ENCODE results near the gene CFAP61.

CFAP61 gene

DNA sequence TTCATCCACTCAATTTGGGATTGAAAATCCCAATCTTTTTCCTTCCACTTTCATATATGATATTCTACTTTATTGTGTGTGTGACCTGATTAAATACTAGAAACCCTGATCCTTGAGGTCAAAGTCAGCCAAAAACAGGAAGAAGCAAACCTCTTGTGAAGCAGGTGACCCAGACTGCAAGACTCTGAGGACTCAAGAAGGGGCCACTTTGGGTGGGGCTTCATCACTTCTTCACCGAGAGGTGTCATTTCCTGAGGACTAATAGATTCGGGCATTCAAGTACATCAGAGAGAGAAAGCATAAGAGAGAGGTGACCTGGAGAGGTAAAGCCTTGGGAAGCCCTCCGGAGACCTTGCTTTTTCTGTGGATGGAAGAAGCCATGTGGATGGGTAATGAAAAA is 129.0 kb downstream of the CFAP61 start:
- no peak for DNase-seq

DNA sequence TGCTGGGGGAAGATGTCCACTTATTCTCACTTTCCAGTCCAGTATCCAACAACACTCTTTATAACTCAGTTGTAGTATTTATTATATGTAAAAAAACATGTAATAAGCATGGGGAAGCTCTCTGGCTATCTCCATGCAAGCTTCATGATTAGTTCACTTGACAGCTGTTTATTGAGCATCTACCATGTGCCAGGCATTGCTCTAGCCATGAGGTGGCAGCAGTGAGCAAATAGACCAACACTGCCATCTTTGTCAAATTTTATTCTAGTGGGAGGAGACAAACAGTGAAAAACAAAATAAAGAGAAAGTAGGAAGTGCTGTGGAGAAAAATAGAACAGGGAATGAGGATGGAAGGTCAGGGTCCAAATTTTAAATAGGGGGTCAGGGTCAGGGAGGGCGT is 131.8 kb downstream of the CFAP61 start:
- no peak for DNase-seq

DNA sequence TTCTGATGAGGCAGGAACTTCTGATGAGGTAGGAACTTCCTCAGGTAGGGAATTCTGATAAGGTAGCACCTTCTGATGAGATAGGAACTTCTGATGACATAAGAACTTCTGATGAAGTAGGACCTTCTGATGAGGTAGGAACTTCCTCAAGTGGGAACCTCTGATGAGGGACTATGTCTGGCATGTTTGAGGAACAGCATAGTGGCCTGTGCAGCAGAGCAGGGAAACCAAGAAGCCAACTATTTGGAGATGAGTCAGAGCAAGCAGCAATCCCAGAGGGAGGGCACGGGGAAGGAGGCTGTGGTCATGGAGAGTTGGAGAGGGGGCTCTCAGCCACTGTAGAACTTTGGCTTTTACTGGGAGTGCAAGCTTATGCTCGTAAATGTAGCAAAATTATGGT is 132.4 kb downstream of the CFAP61 start:
- no peak for DNase-seq

GRCh38 chr20:20188647-20189046 is 136.3 kb downstream of the CFAP61 start:
- DNase-seq, result no peak

DNA sequence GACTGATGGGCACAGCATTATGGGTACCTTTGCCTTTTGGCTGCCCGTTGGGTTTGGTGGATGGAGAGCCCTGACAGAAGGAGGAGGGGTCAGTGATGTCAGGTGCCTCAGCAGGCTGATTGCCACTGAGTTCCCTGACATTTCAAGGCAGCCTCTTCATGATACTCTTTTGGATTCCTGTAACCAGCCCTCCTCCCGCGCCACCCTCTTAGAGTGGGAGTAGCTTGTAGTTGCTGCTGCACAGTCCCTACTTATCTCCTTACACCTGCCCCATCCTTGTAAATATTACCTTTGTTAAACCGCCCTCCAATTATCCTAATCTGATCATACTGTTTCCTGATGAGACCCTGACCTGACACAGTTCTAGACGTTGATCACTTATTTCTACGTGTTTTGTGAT is 140.0 kb downstream of the CFAP61 start:
- no peak for DNase-seq

GRCh38 chr20:20195021-20195705 is 142.8 kb downstream of the CFAP61 start:
- DNase-seq, result no peak

DNA sequence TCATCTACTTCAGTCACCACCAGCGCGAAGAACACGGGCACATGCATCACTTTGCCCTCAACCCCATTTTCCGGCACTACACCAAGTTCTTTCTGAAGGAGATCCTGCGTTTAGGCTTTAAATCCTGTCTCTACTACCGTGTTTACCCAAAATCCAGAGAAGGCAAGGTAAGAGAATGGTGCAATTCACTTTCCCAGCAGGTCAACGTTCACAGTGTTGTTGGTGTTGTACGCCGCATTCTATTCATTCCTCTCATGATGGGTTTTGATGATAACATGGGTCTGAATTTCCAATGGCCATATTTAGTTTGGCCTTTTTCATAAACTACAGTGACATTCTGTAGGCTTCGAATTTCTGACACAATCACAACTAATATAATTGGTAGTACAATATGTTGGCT is 144.3 kb downstream of the CFAP61 start:
- DNase-seq, result no peak

- no peak for DNase-seq
Measured at GRCh38 chr20:20198011-20198410, 145.7 kb downstream of the CFAP61 start.

- no peak for DNase-seq
Measured at GRCh38 chr20:20199361-20200160, 147.2 kb downstream of the CFAP61 start.

DNA sequence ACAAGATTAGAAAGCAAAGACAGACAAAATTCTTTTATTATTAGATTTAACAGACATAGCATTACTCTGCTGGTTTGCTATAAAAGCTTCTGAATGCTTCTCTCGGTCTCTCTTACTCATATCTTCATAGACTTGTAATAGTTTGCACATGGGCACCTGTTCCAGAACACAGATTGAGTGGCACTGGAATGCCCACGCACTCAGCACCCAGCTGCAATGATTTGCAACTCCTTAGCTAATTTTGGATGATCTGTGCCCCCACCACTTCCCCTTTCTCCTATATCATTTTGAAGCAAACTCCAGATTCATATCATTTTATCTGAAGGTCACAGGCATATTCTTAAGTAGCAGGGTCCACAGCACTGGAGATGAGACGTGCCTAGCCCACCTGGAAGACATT is 148.8 kb downstream of the CFAP61 start:
- no peak for DNase-seq

- no peak for DNase-seq
Measured at GRCh38 chr20:20201639-20202038, 149.3 kb downstream of the CFAP61 start.

GRCh38 chr20:20202768-20203167 is 150.4 kb downstream of the CFAP61 start:
- DNase-seq, result no peak

DNA sequence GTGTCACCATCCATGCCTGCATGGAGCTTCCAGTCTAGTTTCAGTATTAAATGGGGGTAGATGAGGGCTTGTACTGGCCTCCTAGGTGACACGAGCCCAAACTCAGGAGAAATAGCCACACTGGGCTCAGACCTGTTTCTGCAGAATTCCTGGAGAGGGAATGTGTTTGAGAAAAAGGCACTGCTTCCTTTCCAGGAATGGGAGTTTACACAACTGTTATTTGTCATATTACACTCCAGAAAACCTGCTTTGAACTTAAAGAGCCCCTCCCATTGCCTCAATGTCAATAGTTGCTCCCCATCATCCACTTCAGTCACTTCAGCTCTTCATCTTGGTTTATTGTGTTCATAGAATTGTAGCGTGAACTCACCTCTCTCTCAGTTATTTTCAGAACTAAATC is 151.5 kb downstream of the CFAP61 start:
- DNase-seq, result no peak

- DNase-seq, result no peak
Measured at GRCh38 chr20:20204256-20204655, 151.9 kb downstream of the CFAP61 start.

DNA sequence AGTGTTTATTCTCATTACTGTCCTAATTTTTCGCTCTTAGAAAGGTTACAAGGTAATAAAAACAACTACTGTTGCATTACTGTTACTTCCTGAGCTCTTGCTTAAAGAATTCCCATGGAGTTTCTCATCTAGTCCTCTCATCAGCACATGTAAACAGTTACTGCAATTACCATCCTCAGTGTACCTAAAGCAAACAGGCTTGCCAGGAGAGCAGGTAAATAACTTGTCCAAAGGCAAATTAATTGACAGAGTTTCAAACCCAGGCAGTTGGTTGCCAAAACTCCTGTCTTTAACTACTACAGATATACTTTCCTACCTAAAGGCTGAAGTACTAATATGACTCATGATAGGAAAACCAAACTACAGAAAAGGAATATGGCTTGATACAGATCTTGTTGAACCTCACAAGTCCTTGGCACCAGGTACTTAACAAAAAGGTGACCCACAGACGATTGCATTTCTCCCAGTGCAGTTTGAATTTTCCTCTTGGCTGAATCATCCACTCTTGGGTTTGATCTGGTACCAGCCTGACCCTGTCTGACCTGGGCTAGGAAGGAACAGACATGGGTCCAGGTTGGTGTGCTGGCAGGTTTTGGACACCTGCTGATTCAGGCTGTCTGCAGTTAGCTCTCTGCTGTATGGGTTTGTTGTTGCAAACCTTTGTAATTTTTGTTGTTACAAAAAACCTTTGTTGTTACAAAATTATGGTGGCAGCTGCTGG is 153.0 kb downstream of the CFAP61 start:
- no peak for DNase-seq

GRCh38 chr20:20205862-20206236 is 153.5 kb downstream of the CFAP61 start:
- DNase-seq, result no peak

- no peak for DNase-seq
Measured at GRCh38 chr20:20206788-20207187, 154.5 kb downstream of the CFAP61 start.

DNA sequence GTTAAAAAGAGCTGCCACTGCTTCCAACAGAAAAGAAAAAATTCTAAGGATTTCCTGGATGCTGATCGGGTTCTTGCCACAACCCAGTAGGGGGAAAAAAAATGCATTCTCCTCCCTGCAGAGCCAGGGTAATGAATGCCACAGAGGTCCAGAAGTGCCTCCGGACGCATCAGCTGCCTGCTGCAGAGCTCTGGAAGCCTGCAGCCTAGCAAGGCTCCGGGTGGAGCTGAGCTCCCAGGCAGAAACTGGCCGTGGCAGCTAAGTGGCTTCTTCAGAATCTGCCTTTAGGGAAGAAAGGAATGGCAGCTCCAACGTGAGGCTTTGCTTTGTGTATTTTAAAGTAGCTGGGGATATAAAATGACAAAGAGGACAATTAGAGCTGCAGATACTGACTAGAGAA is 155.0 kb downstream of the CFAP61 start:
- no peak for DNase-seq

GRCh38 chr20:20207872-20208271 is 155.5 kb downstream of the CFAP61 start:
- DNase-seq, result no peak

GRCh38 chr20:20209684-20210083 is 157.4 kb downstream of the CFAP61 start:
- no peak for DNase-seq

- DNase-seq, result no peak
Measured at GRCh38 chr20:20210327-20210726, 158.0 kb downstream of the CFAP61 start.

- DNase-seq, result no peak
Measured at GRCh38 chr20:20210943-20211273, 158.6 kb downstream of the CFAP61 start.

- DNase-seq, result no peak
Measured at GRCh38 chr20:20211274-20211987, 159.1 kb downstream of the CFAP61 start.

All from CD4-positive, alpha-beta T cell treated with Interleukin-6 for 4 hours (primary cell).